Glomerular visceral epithelial cell (primary cell): Measurements from ENCODE around the gene TOM1L2.

Source experiments
- DNase-seq: peaks from one replicate; pipeline ENCODE4 v3.0.0-alpha.2; 2016; ENCODE audit errors: extremely low spot score

The TOM1L2 gene

GRCh38 chr17:17876959-17877528 lies 95.2 kb downstream of the TOM1L2 start:
- DNase-seq = no peak

- peak; percentile 16 for DNase-seq
Measured at GRCh38 chr17:17874478-17874877, 97.7 kb downstream of the TOM1L2 start.

- no peak for DNase-seq
Measured at GRCh38 chr17:17873450-17873991, 98.7 kb downstream of the TOM1L2 start.

- DNase-seq = no peak
Measured at GRCh38 chr17:17872547-17873345, 99.5 kb downstream of the TOM1L2 start.

- no peak for DNase-seq
Measured at GRCh38 chr17:17871913-17872312, 100.3 kb downstream of the TOM1L2 start.

- DNase-seq = no peak
Measured at GRCh38 chr17:17870247-17870646, 102.0 kb downstream of the TOM1L2 start.

- no peak for DNase-seq
Measured at GRCh38 chr17:17868641-17869522, 103.3 kb downstream of the TOM1L2 start.

GRCh38 chr17:17866897-17867296 lies 105.3 kb downstream of the TOM1L2 start:
- DNase-seq = no peak

- no peak for DNase-seq
Measured at GRCh38 chr17:17866425-17866824, 105.8 kb downstream of the TOM1L2 start.

GRCh38 chr17:17865035-17865434 lies 107.2 kb downstream of the TOM1L2 start:
- no peak for DNase-seq

- no peak for DNase-seq
Measured at GRCh38 chr17:17860766-17861107, 111.5 kb downstream of the TOM1L2 start.

- peak; percentile 74 for DNase-seq
Measured at GRCh38 chr17:17859909-17860765, 112.1 kb downstream of the TOM1L2 start.

GRCh38 chr17:17857496-17857895 lies 114.7 kb downstream of the TOM1L2 start:
- no peak for DNase-seq

GRCh38 chr17:17856386-17856785 lies 115.8 kb downstream of the TOM1L2 start:
- DNase-seq = no peak

- DNase-seq = no peak
Measured at GRCh38 chr17:17855976-17856375, 116.2 kb downstream of the TOM1L2 start.

GRCh38 chr17:17853811-17854447 lies 118.3 kb downstream of the TOM1L2 start:
- DNase-seq = no peak

GRCh38 chr17:17852930-17853329 lies 119.3 kb downstream of the TOM1L2 start:
- DNase-seq = no peak

- no peak for DNase-seq
Measured at GRCh38 chr17:17851103-17852002, 120.8 kb downstream of the TOM1L2 start.

- peak; percentile 68 for DNase-seq
Measured at GRCh38 chr17:17849845-17850373, 122.3 kb downstream of the TOM1L2 start.
